Uterus (tissue), 2 donors: ENCODE measurements around the gene INHBB.

ENCODE experiments used
- CTCF ChIP-seq, 4 experiments: fragments of 200-600 bp in 2 of 4; fragments of 450-650 bp in 2 of 4; sonication (generic) in 2 of 4; IDR thresholded peaks; one replicate each; pipeline ENCODE4 v1.5.1; 2016 to 2019; ENCODE audit warnings: antibody characterized with exemption in 4 of 4, mild to moderate bottlenecking in 2 of 4, moderate library complexity in 1 of 4
- POLR2A ChIP-seq, 2 donors: fragments of 450-650 bp; IDR thresholded peaks; one replicate each; pipeline ENCODE4 v1.6.1; 2016; ENCODE audit warnings: antibody characterized with exemption in 2 of 2, mild to moderate bottlenecking in 1 of 2, moderate library complexity in 1 of 2

- TF ChIP-seq CTCF (IDR thresholded peaks at IDR 0.05) (no peak), POLR2A (IDR thresholded peaks at IDR 0.05) (no peak)
Measured at GRCh38 chr2:120372816-120373215, 26.9 kb downstream of the INHBB start.
